ENCODE measurements around the gene SLC9A9.

- TF ChIP-seq OSR1 (CRISPR knock-in tag; IDR thresholded peaks at IDR 0.05) (no peak), ZFP30 (CRISPR knock-in tag; IDR thresholded peaks at IDR 0.05) (no peak), ZFP3 (CRISPR knock-in tag; IDR thresholded peaks at IDR 0.05) (no peak), PATZ1 (CRISPR knock-in tag; IDR thresholded peaks at IDR 0.05; ENCODE audit: borderline replicate concordance) (no peak), TCF4 (CRISPR knock-in tag; IDR thresholded peaks at IDR 0.05; ENCODE audit: borderline replicate concordance) (no peak), ZNF565 (CRISPR knock-in tag; conservative IDR thresholded peaks at IDR 0.05; ENCODE audit: low read depth) (no peak), GLIS3 (CRISPR knock-in tag; IDR thresholded peaks at IDR 0.05) (no peak), ZNF8 (CRISPR knock-in tag; IDR thresholded peaks at IDR 0.05) (no peak), ZNF70 (CRISPR knock-in tag; IDR thresholded peaks at IDR 0.05) (no peak), RARB (CRISPR knock-in tag; IDR thresholded peaks at IDR 0.05) (no peak), CREB5 (CRISPR knock-in tag; IDR thresholded peaks at IDR 0.05; ENCODE audit: low read depth) (no peak)
These were observed 37.9 kb downstream of the SLC9A9 start for GRCh38 chr3:143810166-143810952.
